Ascending aorta (tissue), 2 donors: ENCODE data around the gene ANXA6. TPM values are rescaled to one million over a fixed set of nuclear protein-coding genes. Genes with fewer than 3 reads are reported as not detected.

Source experiments
- DNase-seq, 2 donors: peaks; one replicate each; pipeline ENCODE4 v3.0.0-alpha.2; 2019; ENCODE audit warnings: low spot score in 2 of 2
- H3K27ac ChIP-seq, 2 donors: fragments of 200-600 bp; sonication (generic); one replicate each; pipeline ENCODE4 v1.5.1; 2016 to 2017; ENCODE audit warnings: mild to moderate bottlenecking in 1 of 2
- H3K27me3 ChIP-seq: fragments of 200-600 bp; sonication (generic); one replicate; pipeline ENCODE4 v1.5.1; 2017
- H3K36me3 ChIP-seq, 2 donors: fragments of 200-600 bp; sonication (generic); one replicate each; pipeline ENCODE4 v1.5.1; 2016
- H3K4me1 ChIP-seq, 2 donors: fragments of 200-600 bp; sonication (generic); one replicate each; pipeline ENCODE4 v1.5.1; 2016 to 2017; ENCODE audit warnings: mild to moderate bottlenecking in 1 of 2
- H3K4me3 ChIP-seq, 2 donors: fragments of 200-600 bp; sonication (generic); one replicate each; pipeline ENCODE4 v1.5.1; 2016 to 2017; ENCODE audit warnings: mild to moderate bottlenecking in 1 of 2
- H3K9me3 ChIP-seq, 2 donors: fragments of 200-600 bp; sonication (generic); one replicate each; pipeline ENCODE4 v1.5.1; 2016
- intact Hi-C: fragments of 100-400 bp; cut with DNase I; formaldehyde crosslinking; loops from one replicate; pipeline ENCODE4 v1.15.1; 2023
- total RNA-seq: library from RNA; depleted of rRNA; stranded (reverse); fragments of >200 nt; gene quantifications from one replicate; pipeline ENCODE4 v1.1.0, GENCODE V29; 2016
- TF ChIP-seq, protein P1 (sequence below), 3 experiments: fragments of 200-600 bp in 2 of 3; fragments of 450-650 bp in 1 of 3; sonication (generic) in 2 of 3; IDR thresholded peaks; one replicate each; pipeline ENCODE4 v1.5.1; 2016 to 2019; ENCODE audit warnings: antibody characterized with exemption in 3 of 3, mild to moderate bottlenecking in 1 of 3, moderate library complexity in 1 of 3

Gene ANXA6
- total RNA-seq, 1 donor from 2014 or later: 334 TPM

DNA sequence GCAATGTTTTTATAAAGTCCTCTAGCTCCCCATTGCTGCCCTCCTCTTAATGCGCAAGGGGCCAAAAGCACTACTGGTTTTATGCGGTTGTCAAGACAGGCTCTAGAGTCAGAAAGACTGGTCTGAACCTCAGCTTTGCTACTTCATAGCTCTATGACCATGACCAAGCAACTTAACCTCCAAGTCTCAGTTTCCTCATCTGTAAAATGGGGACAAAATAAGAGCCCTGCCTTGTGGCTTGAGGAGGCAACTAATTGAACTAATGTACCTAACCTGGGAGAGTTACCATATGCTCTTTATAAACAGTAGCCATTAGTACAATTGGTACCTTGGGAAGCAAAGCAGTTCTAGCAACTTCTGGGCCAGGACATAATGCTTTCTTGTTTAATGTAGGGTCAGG, 36.5 kb downstream of the ANXA6 start:
- H3K9me3 ChIP-seq: no peaks in the 10 kb centered on the region

DNA sequence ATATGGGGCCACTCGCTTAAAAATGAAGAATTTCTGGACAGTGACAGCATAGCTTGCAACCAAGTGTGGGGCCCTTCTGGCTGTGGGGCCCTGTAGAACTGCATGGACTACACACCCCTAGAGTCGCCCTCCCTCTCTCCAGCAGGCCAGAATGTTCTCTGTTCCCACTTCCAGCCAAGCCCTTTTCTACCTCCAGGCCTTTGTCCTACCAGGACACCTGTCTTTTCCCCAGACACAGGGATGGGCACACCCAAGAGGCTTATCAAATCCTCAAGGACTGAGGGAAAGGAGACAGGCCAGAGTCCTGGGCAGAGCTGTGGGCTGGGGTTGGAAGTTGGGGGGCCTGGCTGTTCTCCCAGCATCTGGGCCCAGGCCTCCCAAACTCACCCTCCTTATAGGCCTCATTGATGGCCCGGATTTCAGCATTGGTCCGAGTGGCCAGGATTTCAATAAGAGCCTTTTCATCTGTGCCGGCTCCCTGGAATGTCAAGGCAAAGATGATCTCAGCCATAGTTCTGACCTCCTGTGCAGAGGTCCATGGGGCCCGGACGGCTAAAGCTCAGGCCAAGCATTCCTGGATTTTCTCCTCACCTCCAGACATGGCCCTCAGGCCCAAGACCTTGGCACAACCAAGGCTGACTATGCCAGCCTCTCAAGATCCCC, 38.5 kb downstream of the ANXA6 start:
- Histone ChIP-seq H3K9me3 (no peaks in the 10 kb centered on the region), H3K4me3 (no peak overlapping the region), H3K27me3 (no peaks in the 10 kb centered on the region), H3K36me3 (peaks cover 69 to 90% of the 10 kb centered on the region in 2 donors), H3K27ac (no peak overlapping the region), H3K4me1 (peaks cover 0 to 8% of the 10 kb centered on the region in 2 donors)
- DNase-seq: no peak
- intact Hi-C loops: no loop called here
- TF ChIP-seq, protein P1, sequence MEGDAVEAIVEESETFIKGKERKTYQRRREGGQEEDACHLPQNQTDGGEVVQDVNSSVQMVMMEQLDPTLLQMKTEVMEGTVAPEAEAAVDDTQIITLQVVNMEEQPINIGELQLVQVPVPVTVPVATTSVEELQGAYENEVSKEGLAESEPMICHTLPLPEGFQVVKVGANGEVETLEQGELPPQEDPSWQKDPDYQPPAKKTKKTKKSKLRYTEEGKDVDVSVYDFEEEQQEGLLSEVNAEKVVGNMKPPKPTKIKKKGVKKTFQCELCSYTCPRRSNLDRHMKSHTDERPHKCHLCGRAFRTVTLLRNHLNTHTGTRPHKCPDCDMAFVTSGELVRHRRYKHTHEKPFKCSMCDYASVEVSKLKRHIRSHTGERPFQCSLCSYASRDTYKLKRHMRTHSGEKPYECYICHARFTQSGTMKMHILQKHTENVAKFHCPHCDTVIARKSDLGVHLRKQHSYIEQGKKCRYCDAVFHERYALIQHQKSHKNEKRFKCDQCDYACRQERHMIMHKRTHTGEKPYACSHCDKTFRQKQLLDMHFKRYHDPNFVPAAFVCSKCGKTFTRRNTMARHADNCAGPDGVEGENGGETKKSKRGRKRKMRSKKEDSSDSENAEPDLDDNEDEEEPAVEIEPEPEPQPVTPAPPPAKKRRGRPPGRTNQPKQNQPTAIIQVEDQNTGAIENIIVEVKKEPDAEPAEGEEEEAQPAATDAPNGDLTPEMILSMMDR (IDR thresholded peaks at IDR 0.05): no peak

More for the DNA sequence above, 36.5 kb downstream of the ANXA6 start:
- Histone ChIP-seq H3K4me3 (no peak overlapping the region), H3K27ac (no peak overlapping the region), H3K27me3 (no peaks in the 10 kb centered on the region), H3K36me3 (peaks cover 72 to 94% of the 10 kb centered on the region in 2 donors), H3K4me1 (peaks cover 0 to 11% of the 10 kb centered on the region in 2 donors)
- TF ChIP-seq, protein P1 (IDR thresholded peaks at IDR 0.05): no peak
- intact Hi-C loops: no loop called here
- DNase-seq: no peak

DNA sequence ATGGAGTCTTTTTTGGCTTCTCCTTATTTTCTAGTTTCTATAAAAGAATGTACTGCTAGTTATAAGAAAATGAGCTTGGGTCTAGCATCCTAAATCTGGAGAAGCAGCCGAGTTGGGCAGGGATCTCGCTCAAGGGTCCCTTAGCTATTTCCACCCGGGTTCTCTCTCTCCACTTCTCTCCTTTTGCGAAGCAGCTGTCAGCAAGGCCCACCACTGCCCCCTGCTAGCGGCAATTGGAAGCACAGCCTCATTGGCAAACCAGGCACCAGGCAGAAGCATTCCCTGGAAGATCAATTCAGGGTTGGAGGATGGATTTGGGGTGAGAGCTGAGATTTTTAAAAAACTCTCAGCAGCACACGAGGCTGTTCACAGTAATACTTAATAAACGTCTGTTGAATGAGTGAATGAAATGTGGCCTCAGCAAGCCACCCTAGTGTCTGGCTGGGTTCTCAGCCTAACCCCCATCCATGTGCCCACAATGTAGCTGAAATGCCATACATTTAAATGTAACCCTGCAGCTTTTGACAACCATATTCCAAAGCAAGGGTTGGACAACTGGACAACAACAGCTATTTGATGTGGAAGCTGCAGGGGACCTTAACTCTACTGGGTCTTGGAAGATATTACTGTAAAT, 42.2 kb downstream of the ANXA6 start:
- DNase-seq: peak in 1 of 2 donors; percentile 88
- Histone ChIP-seq H3K36me3 (peaks cover 70 to 74% of the 10 kb centered on the region in 2 donors), H3K9me3 (no peaks in the 10 kb centered on the region), H3K4me3 (no peak overlapping the region), H3K27me3 (no peaks in the 10 kb centered on the region), H3K4me1 (no peaks in the 10 kb centered on the region), H3K27ac (no peak overlapping the region)
- TF ChIP-seq, protein P1 (IDR thresholded peaks at IDR 0.05): peak; percentile 87 to 95 (median 91)
- intact Hi-C loops: loop anchor here (1.0 kb wide), 2 partner anchors 64 to 112 kb away; no protein-coding TSS in a partner anchor

DNA sequence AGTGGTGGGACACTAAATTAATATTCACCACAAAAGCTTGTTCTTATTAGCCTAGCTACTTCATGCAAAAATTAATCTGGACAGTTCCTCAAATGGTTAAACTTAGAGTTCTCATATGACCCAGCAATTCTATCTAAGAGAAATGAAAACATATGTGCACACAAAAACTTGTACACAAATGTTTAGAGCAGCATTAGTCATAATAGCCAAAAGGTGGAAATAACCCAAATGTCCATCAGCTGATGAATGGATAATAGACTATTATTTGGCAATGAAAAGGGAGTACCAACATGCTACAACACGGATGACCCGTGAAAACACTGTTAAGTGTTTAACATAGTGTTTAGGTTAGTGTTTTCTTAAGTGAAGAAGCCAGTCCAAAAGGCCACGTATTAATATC, 43.9 kb downstream of the ANXA6 start:
- H3K36me3 ChIP-seq: peaks cover 71 to 74% of the 10 kb centered on the region in 2 donors
- intact Hi-C loops: no loop called here
- TF ChIP-seq, protein P1 (IDR thresholded peaks at IDR 0.05): no peak

DNA sequence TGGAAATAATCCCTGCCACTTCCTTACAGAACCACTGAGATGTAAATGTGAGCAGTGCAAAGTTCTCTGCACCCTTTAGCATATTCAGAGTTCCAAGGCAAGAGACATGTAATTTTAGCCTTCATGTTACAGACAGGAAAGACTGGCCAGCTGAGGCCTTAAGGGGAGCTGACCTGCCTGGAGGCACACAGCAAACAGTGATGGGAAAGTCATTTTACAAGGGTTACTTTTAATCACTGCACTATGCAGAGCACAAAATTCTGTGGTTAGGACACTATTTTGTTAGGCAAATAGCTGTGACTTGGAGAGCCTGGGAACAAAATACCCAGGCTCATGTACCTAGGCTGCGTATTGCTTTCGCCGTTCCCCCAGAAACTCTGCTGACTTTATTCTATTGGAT, 46.6 kb downstream of the ANXA6 start:
- DNase-seq: no peak
- TF ChIP-seq, protein P1 (IDR thresholded peaks at IDR 0.05): no peak
- H3K9me3 ChIP-seq: no peaks in the 10 kb centered on the region
- H3K27me3 ChIP-seq: no peaks in the 10 kb centered on the region
- peaks cover 6 to 9% of the 10 kb centered on the region in 2 donors for H3K4me1 ChIP-seq
- intact Hi-C loops: no loop called here
- no peak overlapping the region for H3K27ac ChIP-seq
- peaks cover 69 to 75% of the 10 kb centered on the region in 2 donors for H3K36me3 ChIP-seq
- H3K4me3 ChIP-seq: no peak overlapping the region

More for the DNA sequence above, 43.9 kb downstream of the ANXA6 start:
- Histone ChIP-seq H3K4me3 (no peak overlapping the region), H3K4me1 (peaks cover under 1 to 2% of the 10 kb centered on the region in 2 donors), H3K27me3 (no peaks in the 10 kb centered on the region), H3K27ac (no peak overlapping the region), H3K9me3 (no peaks in the 10 kb centered on the region)
- no peak for DNase-seq
